Measurements from ENCODE around the gene ARHGAP4.

ARHGAP4 gene

GRCh38 chrX:153866302-153867019 is 59.6 kb downstream of the ARHGAP4 start:
- no peak for DNase-seq (ENCODE audit: low spot score)

- no peak for DNase-seq (ENCODE audit: low spot score)
These were observed 60.4 kb downstream of the ARHGAP4 start for GRCh38 chrX:153865685-153866084.

GRCh38 chrX:153865321-153865580 is 60.8 kb downstream of the ARHGAP4 start:
- no peak for DNase-seq (ENCODE audit: low spot score)

GRCh38 chrX:153864561-153865320 is 61.3 kb downstream of the ARHGAP4 start:
- no peak for DNase-seq (ENCODE audit: low spot score)

GRCh38 chrX:153864101-153864500 is 62.0 kb downstream of the ARHGAP4 start:
- DNase-seq (ENCODE audit: low spot score): no peak

GRCh38 chrX:153863251-153863991 is 62.6 kb downstream of the ARHGAP4 start:
- no peak for DNase-seq (ENCODE audit: low spot score)

- DNase-seq (ENCODE audit: low spot score): no peak
These were observed 63.5 kb downstream of the ARHGAP4 start for GRCh38 chrX:153862369-153863250.

GRCh38 chrX:153861733-153862310 is 64.2 kb downstream of the ARHGAP4 start:
- no peak for DNase-seq (ENCODE audit: low spot score)

- no peak for DNase-seq (ENCODE audit: low spot score)
These were observed 64.9 kb downstream of the ARHGAP4 start for GRCh38 chrX:153861151-153861550.

Data from left forelimb (tissue), 1 donor.